Measurements from ENCODE around the gene VSTM2B. TPM values are rescaled to one million over a fixed set of nuclear protein-coding genes. Genes with fewer than 3 reads are reported as not detected.

The VSTM2B gene
- total RNA-seq, 2 experiments from 2014 or later, result not detected

GRCh38 chr19:29511768-29512167 is 14.0 kb upstream of the VSTM2B start:
- Mint-ChIP-seq H3K36me3 (no peaks in the 10 kb centered on the region), H3K27me3 (peaks cover 22% of the 10 kb centered on the region), H3K4me1 (ENCODE audit: low read depth) (no peaks in the 10 kb centered on the region), H3K4me3 (no peak overlapping the region), H3K9me3 (no peaks in the 10 kb centered on the region), H3K27ac (no peak overlapping the region)
- no peak for DNase-seq
- ChIA-PET POLR2A (no interaction called here), CTCF (no interaction called here)
- intact Hi-C loops (cut with micrococcal nuclease), result no loop called here

GRCh38 chr19:29512748-29513147 is 13.0 kb upstream of the VSTM2B start:
- ChIA-PET POLR2A (no interaction called here), CTCF (no interaction called here)
- intact Hi-C loops (cut with micrococcal nuclease), result no loop called here
- Mint-ChIP-seq H3K27me3 (peaks cover 23% of the 10 kb centered on the region), H3K4me1 (ENCODE audit: low read depth) (no peaks in the 10 kb centered on the region), H3K27ac (no peak overlapping the region), H3K9me3 (no peaks in the 10 kb centered on the region), H3K36me3 (no peaks in the 10 kb centered on the region), H3K4me3 (no peak overlapping the region)
- no peak for DNase-seq

GRCh38 chr19:29514525-29515232 is 11.1 kb upstream of the VSTM2B start:
- H3K9me3 Mint-ChIP-seq, result no peaks in the 10 kb centered on the region
- H3K27ac Mint-ChIP-seq, result no peak overlapping the region
- H3K36me3 Mint-ChIP-seq, result no peaks in the 10 kb centered on the region
- no peak for DNase-seq
- H3K4me1 Mint-ChIP-seq (ENCODE audit: low read depth), result no peaks in the 10 kb centered on the region
- H3K27me3 Mint-ChIP-seq, result peaks cover 17% of the 10 kb centered on the region
- CTCF ChIA-PET, result no interaction called here
- POLR2A ChIA-PET, result no interaction called here
- no peak overlapping the region for H3K4me3 Mint-ChIP-seq
- intact Hi-C loops (cut with micrococcal nuclease), result no loop called here

GRCh38 chr19:29515233-29515619 is 10.6 kb upstream of the VSTM2B start:
- DNase-seq, result no peak
- Mint-ChIP-seq H3K9me3 (no peaks in the 10 kb centered on the region), H3K4me1 (ENCODE audit: low read depth) (no peaks in the 10 kb centered on the region), H3K36me3 (no peaks in the 10 kb centered on the region), H3K27me3 (peaks cover 16% of the 10 kb centered on the region), H3K27ac (no peak overlapping the region), H3K4me3 (no peak overlapping the region)
- ChIA-PET POLR2A (no interaction called here), CTCF (no interaction called here)
- intact Hi-C loops (cut with micrococcal nuclease), result no loop called here

- no peaks in the 10 kb centered on the region for H3K36me3 Mint-ChIP-seq
- no peak overlapping the region for H3K27ac Mint-ChIP-seq
- H3K27me3 Mint-ChIP-seq, result peaks cover 17% of the 10 kb centered on the region
- DNase-seq, result no peak
- intact Hi-C loops (cut with micrococcal nuclease), result no loop called here
- H3K4me1 Mint-ChIP-seq (ENCODE audit: low read depth), result no peaks in the 10 kb centered on the region
- ChIA-PET CTCF (no interaction called here), POLR2A (no interaction called here)
- no peak overlapping the region for H3K4me3 Mint-ChIP-seq
- H3K9me3 Mint-ChIP-seq, result no peaks in the 10 kb centered on the region
These were observed 10.0 kb upstream of the VSTM2B start for GRCh38 chr19:29515706-29516357.

- intact Hi-C loops (cut with micrococcal nuclease), result no loop called here
- POLR2A ChIA-PET, result no interaction called here
- no peak for DNase-seq
- CTCF ChIA-PET, result no interaction called here
- Mint-ChIP-seq H3K4me3 (no peak overlapping the region), H3K9me3 (no peaks in the 10 kb centered on the region), H3K4me1 (ENCODE audit: low read depth) (no peaks in the 10 kb centered on the region), H3K27ac (no peak overlapping the region), H3K36me3 (no peaks in the 10 kb centered on the region), H3K27me3 (peaks cover 17% of the 10 kb centered on the region)
These were observed 9.5 kb upstream of the VSTM2B start for GRCh38 chr19:29516358-29516725.

- H3K27me3 Mint-ChIP-seq, result peaks cover 21% of the 10 kb centered on the region
- intact Hi-C loops (cut with micrococcal nuclease), result no loop called here
- ChIA-PET CTCF (no interaction called here), POLR2A (no interaction called here)
- no peak overlapping the region for H3K4me3 Mint-ChIP-seq
- no peaks in the 10 kb centered on the region for H3K36me3 Mint-ChIP-seq
- H3K27ac Mint-ChIP-seq, result no peak overlapping the region
- H3K4me1 Mint-ChIP-seq (ENCODE audit: low read depth), result no peaks in the 10 kb centered on the region
- no peaks in the 10 kb centered on the region for H3K9me3 Mint-ChIP-seq
- DNase-seq, result no peak
These were observed 8.9 kb upstream of the VSTM2B start for GRCh38 chr19:29516821-29517395.

GRCh38 chr19:29517412-29517811 is 8.4 kb upstream of the VSTM2B start:
- H3K9me3 Mint-ChIP-seq, result no peaks in the 10 kb centered on the region
- H3K4me1 Mint-ChIP-seq (ENCODE audit: low read depth), result no peaks in the 10 kb centered on the region
- ChIA-PET POLR2A (no interaction called here), CTCF (no interaction called here)
- DNase-seq, result no peak
- no peaks in the 10 kb centered on the region for H3K36me3 Mint-ChIP-seq
- intact Hi-C loops (cut with micrococcal nuclease), result no loop called here
- peaks cover 20% of the 10 kb centered on the region for H3K27me3 Mint-ChIP-seq
- no peak overlapping the region for H3K27ac Mint-ChIP-seq
- H3K4me3 Mint-ChIP-seq, result no peak overlapping the region

- no peak for DNase-seq
- intact Hi-C loops (cut with micrococcal nuclease), result no loop called here
- no peaks in the 10 kb centered on the region for H3K9me3 Mint-ChIP-seq
- CTCF ChIA-PET, result no interaction called here
- no peaks in the 10 kb centered on the region for H3K4me1 Mint-ChIP-seq (ENCODE audit: low read depth)
- peaks cover 19% of the 10 kb centered on the region for H3K27me3 Mint-ChIP-seq
- H3K4me3 Mint-ChIP-seq, result no peak overlapping the region
- H3K27ac Mint-ChIP-seq, result no peak overlapping the region
- POLR2A ChIA-PET, result no interaction called here
- no peaks in the 10 kb centered on the region for H3K36me3 Mint-ChIP-seq
These were observed 7.8 kb upstream of the VSTM2B start for GRCh38 chr19:29517946-29518345.

- no peak for DNase-seq
- Mint-ChIP-seq H3K27me3 (peaks cover 29% of the 10 kb centered on the region), H3K27ac (no peak overlapping the region), H3K36me3 (no peaks in the 10 kb centered on the region), H3K4me3 (no peak overlapping the region), H3K9me3 (no peaks in the 10 kb centered on the region), H3K4me1 (ENCODE audit: low read depth) (no peaks in the 10 kb centered on the region)
- CTCF ChIA-PET, result no interaction called here
- intact Hi-C loops (cut with micrococcal nuclease), result no loop called here
- POLR2A ChIA-PET, result no interaction called here
These were observed 6.6 kb upstream of the VSTM2B start for GRCh38 chr19:29519146-29519545.

GRCh38 chr19:29519931-29520330 is 5.9 kb upstream of the VSTM2B start:
- POLR2A ChIA-PET, result no interaction called here
- CTCF ChIA-PET, result no interaction called here
- Mint-ChIP-seq H3K27me3 (peaks cover 35% of the 10 kb centered on the region), H3K4me1 (ENCODE audit: low read depth) (peaks cover under 1% of the 10 kb centered on the region), H3K4me3 (no peak overlapping the region), H3K36me3 (no peaks in the 10 kb centered on the region), H3K9me3 (no peaks in the 10 kb centered on the region), H3K27ac (no peak overlapping the region)
- intact Hi-C loops (cut with micrococcal nuclease), result loop anchor here (10.0 kb wide), 1 partner anchor 195 kb away; the partner anchor contains the start of gene C19orf12
- no peak for DNase-seq

- Mint-ChIP-seq H3K27ac (no peak overlapping the region), H3K36me3 (no peaks in the 10 kb centered on the region), H3K27me3 (peaks cover 37% of the 10 kb centered on the region), H3K9me3 (no peaks in the 10 kb centered on the region), H3K4me3 (no peak overlapping the region), H3K4me1 (ENCODE audit: low read depth) (peaks cover 3% of the 10 kb centered on the region)
- ChIA-PET CTCF (no interaction called here), POLR2A (no interaction called here)
- DNase-seq, result no peak
- intact Hi-C loops (cut with micrococcal nuclease), result loop anchor here (10.0 kb wide), 1 partner anchor 194 kb away; the partner anchor contains the start of gene C19orf12
These were observed 5.4 kb upstream of the VSTM2B start for GRCh38 chr19:29520390-29520789.

All from activated CD4-positive, alpha-beta memory T cell treated with anti-CD3 and anti-CD28 coated beads for 36 hours (primary cell).